OCI-LY7 (cell line): ENCODE data around the gene KCNIP3.

ENCODE experiments used
- CTCF ChIP-seq: fragments of 200-600 bp; sonication (generic); conservative IDR thresholded peaks from 2 replicates; pipeline ENCODE4 v1.5.1; 2014; ENCODE audit warnings: mild to moderate bottlenecking, antibody characterized with exemption, low read length, moderate library complexity, mixed read lengths
- EZH2phosphoT487 ChIP-seq: fragments of 200-600 bp; sonication (generic); IDR thresholded peaks from 2 replicates; pipeline ENCODE4 v1.6.1; 2018; ENCODE audit warnings: low read depth, borderline replicate concordance, mild to moderate bottlenecking, mixed run types, antibody characterized with exemption, low read length, moderate library complexity, mixed read lengths

GRCh38 chr2:95325590-95326432 is 28.7 kb downstream of the KCNIP3 start:
- TF ChIP-seq CTCF (no peak), EZH2phosphoT487 (no peak)
